ENCODE measurements around the gene MYO9A.
"Not testable (repeated sequence)": the region's sequence is repeated elsewhere in the genome, so short reads cannot be mapped to it uniquely, and the experiment has no call there.

Gene MYO9A

DNA sequence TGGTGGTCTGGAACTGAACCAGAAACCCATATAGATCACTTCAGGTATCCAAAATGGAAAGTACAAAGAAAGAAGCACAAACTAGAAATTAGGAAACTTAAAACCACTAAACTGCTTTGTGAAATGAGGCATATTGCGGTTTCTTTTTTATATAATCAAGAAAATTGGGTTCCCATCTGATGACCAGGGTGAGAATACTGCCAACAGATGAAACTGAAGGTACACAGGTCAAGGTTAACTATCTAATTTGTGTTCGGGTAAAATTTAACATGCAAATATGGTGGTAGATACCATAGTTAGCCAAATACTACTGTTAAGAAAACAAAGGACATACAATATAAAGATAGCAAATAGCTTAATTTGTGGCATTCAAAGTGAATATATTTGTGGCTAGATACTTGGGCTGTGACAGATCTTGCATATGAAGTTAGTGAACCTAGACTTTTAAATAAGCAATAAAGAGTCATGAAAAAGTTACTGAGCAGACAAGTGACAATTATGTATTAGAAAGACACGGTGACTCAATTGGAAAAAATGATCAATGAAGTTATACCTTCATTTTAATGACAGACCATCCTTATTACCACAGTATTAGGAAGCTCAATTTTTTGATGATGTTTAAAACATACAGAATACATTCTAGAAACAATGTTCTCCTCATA, 180.2 kb downstream of the MYO9A start:
- DNase-seq = no peak

DNA sequence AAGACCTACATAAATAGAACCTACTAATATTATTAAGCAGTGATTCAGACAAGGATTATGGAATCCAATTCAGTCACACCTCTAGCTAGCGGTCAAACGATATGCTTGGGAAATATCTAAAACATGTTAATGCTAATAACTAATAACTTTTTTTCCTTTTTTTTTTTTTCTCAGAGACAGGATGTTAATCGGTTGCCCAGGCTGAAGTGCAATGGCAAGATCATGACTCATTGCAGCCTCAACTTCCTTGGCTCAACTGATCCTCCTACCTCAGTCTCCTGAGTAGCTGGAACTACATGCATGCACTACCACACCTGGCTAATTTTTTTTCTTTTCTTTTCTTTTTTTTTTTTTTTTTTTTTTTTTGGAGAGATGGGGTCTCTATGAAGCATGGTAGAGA, 183.5 kb downstream of the MYO9A start:
- no peak for DNase-seq

DNA sequence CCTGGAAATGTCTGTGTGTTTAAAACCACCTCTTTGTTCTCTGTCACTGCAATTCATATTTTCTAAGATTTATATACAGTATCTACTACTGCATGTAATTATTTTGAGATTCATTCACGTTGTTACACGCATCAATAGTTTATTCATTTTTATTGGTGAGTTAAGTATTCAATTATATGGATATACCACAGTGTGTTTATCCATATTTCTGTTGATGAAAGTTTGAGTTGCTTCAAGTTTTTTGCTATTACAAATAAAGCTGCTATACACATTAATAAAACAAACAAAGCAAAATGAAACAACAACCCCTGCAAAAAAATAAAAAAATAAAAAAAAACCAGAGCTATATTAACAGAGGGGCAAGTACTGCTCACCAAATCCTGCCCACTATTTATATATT, 185.3 kb downstream of the MYO9A start:
- no peak for DNase-seq

DNA sequence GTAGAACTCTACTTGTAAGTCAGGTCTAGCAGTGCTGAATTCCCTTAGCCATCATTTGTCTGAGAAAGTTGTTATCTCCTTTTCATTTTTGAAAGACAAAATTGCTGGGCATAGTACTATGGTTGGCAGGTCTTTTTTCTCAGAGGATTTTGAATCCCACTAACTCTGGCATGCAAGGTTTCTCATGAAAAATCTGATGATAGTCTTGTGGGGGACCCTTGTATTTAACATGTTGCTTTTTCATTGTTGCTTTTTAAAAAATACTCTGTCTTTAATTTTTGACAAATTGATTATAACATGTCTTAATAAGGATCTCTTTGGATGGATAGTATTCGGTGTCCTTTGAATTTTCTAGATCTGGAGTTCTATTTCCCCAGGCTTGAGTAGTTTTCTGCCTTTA, 186.7 kb downstream of the MYO9A start:
- no peak for DNase-seq

DNA sequence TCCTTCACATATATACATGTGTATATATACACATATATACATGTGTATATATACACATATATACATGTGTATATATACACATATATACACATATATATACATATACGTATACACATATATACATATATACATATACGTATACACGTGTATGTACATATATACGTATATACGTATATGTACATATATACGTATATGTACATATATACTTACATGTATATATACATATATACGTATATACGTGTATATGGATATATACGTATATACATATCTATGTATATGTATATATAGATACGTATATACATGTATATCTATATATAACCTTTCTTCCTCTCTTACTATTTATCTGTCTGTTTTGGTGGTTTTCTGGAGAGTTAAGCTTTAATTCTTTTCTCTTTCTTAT, 192.8 kb downstream of the MYO9A start:
- no peak for DNase-seq

DNA sequence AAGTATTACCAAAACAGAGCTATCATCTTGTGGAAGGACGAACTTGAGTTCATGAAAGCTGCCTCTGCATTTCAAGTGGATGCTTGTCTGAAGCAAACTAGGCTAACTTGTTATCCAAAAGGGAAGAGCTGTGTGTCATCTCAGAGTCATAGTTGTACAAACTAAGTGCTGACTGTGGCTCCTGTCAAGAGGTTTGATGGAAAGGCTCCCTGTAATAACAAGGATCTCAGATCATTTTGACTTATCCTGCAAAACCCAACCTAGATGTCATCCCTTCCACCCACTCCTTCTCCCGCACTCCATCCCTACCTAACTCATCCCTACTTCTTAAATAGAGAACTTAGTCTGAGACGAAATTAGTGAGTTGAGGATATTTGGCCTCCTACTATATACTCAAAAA, 196.8 kb downstream of the MYO9A start:
- no peak for DNase-seq

DNA sequence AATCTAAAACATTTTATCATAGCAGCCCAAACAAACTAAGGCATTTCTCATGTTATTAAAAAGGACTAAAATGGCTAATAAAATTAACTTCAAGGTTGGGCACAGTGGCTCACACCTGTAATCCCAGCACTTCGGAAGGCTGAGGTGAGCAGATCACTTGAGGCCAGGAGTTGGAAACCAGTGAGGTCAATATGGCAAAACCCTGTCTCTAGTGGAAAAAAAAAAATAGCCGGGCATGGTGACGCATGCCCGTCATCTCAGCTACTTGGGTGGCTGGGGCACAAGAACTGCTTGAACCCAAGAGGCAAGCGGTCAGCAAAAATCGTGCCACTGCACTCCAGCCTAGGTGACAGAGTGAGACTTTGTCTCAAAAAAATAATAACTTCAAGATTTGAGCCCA, 197.4 kb downstream of the MYO9A start:
- DNase-seq = no peak

DNA sequence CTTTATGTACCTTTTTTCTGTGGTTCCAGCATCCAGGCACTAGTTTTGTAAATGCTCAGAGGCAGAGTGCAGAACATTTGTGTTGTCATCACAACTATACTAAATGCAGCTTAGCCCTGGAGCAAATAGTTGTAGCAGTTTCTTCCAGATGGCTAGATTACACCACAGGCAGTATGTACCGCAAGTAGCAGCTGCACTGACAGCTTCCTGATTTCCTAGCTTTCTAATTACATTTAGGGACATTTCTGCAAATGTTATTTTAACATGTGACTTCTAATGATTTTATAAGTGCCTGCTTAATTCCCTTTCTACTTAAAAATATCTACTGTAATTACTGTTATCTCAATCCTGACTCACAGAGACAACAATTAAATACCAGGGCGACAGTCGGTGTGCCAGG, 201.1 kb downstream of the MYO9A start:
- DNase-seq = no peak

GRCh38 chr15:71914092-71914491, 203.9 kb downstream of the MYO9A start:
- no peak for DNase-seq

DNA sequence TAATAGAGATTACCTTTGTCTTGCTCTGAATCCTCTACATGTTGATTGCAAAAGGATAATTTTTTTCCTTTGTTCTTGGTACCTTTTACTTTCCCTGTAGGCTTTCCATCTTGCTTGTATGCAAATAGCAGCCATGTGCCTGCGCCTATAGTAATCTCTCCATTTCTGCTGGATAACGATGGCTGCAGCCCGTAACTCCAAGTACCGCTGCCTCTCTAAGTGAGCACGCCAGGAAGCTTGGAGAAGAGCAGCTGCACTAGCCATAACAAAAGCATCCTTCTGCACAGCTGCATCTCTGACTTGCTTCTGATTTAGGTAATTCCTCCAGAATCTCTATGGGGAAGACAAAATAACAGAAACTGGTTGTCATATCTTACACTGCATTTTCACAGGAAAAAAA, 218.3 kb downstream of the MYO9A start:
- DNase-seq = no peak

DNA sequence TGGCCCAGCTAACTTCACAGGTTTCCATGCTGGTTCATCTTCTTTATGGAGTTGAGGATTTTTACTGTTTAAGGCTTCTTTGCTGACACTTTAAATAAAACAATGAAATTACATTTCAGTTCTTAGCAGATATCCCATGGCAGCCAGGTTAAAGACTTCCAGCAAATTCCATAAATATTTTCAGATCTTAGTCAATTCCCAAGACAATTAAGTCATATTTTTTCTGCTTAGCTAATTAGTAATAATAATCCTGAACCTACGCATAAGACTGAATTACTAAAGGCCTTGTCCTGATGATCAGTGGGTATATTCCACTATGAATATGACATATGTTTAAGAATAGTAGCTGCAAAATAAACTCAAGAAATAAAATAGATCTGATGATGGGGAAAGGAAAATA, 224.3 kb downstream of the MYO9A start:
- no peak for DNase-seq

GRCh38 chr15:71892335-71892734, 225.6 kb downstream of the MYO9A start:
- DNase-seq = no peak

DNA sequence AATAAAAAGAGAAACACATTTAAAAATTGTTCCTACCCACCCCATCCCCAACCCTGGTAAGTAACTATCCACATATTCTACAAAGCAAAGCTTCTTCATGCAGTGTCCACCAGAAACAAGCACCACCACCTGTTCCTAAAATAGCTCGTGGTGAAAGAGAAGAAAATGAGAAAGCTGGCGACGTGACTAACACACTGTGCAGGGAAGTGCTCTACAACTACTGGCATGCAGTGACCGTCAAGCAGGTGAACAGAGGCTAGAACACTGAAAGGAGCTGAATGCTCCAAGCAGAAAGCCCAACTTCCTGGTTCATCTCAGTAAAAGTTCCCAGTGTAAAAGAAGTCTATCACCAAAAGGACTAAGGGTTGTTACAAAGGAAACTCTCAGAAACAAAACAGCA, 226.9 kb downstream of the MYO9A start:
- DNase-seq = no peak

- no peak for DNase-seq
These were observed 228.0 kb downstream of the MYO9A start for GRCh38 chr15:71889947-71890346.

DNA sequence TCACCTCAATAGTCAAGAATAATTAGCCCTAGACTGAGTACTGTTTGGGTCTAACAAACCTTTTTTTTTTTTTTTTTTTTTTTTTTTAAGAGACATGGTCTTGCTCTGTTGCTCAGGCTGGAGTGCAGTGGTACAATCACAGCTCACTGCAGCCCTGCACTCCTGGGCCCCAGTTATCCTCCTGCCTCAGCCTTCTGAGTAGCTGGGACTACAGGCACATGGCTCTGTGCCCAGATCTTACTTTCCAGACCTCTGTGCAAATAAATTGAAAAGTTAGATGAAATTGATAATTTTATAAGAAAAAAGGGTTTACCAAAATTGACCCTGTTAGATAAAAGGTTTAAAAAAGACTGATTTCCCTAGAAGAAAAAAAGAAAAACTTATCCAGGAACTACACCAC, 228.6 kb downstream of the MYO9A start:
- no peak for DNase-seq

GRCh38 chr15:71888797-71889196, 229.2 kb downstream of the MYO9A start:
- no peak for DNase-seq

GRCh38 chr15:71885390-71885789, 232.6 kb downstream of the MYO9A start:
- DNase-seq = no peak

DNA sequence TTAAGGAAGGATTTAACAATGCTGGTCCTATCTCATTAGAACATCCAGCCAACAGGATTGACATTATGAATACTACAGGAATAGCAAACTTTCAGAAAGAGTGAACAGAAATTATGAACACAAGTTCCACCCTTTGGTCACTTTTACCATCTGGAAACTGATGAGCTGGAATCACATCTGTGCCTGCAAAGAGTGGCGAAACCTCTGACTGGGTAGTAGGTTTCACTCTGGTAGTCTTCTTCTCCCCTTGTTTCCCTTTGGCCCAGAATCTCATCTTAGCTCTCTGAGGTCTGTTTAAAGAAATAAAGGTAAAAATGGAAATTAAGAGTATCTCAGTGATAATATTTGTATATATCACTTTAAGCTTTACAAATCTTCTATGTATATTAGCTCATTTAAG, 234.5 kb downstream of the MYO9A start:
- no peak for DNase-seq

DNA sequence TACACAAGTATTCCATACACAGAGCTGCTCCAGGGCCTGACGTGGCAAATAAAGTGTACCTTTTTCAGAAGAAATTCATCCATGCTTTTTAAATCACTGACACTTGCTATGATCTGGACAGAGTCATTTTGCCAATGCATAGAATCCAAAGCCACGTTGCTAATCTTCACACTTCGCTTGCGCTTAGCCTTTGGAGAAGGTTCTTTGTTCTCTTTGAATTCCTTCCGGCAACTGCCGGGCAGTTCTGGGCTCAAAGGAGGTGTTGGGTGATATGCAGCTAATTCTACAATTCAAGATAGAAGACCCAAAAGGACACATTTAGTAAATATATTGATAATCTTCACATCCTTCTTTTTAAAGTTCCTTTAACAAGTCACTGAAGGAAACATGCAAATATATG, 237.7 kb downstream of the MYO9A start:
- DNase-seq = no peak

- no peak for DNase-seq
These were observed 243.7 kb downstream of the MYO9A start for GRCh38 chr15:71874245-71874644.

- not testable (repeated sequence) for DNase-seq
These were observed 259.7 kb downstream of the MYO9A start for GRCh38 chr15:71858232-71858631.

GRCh38 chr15:71853543-71853942, 264.4 kb downstream of the MYO9A start:
- no peak for DNase-seq

DNA sequence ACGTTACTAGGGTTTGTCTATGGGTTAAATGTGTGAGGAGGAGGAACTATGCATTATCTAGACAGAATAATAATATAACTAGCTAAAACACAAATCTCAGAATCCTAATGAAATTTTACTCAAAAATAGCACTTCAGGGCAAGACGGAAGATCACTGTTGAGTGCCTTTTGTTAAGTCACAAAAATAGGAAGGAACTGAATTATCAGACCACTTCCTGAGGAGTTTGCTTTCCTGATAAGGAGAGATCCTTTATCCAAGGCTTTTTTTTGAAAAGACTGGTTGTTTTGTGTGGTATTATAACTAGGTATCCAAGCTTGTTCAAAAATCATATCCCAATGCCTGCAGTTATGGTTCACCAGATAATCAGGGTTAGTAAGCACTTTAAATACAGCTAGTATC, 273.0 kb downstream of the MYO9A start:
- DNase-seq = no peak

- DNase-seq = no peak
These were observed 276.4 kb downstream of the MYO9A start for GRCh38 chr15:71841563-71841962.

DNA sequence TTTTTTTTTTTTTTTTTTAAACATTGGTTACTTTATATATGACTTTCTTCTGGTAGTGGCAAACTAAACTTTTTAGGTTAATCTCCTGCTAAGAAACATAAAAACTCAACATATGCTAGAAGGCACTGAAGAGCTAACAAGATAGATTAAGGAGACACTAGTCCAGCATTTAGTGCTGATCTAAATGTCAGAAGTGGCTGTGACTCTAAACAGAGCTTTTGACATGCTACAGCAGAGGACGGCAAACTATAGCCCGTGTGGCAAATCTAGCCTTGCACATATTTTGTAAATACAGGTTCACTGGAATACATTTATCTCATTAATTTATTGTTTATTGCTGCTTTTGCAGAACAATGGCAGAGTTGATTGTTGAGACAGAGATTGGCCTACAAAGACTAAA, 287.0 kb downstream of the MYO9A start:
- DNase-seq = no peak

DNA sequence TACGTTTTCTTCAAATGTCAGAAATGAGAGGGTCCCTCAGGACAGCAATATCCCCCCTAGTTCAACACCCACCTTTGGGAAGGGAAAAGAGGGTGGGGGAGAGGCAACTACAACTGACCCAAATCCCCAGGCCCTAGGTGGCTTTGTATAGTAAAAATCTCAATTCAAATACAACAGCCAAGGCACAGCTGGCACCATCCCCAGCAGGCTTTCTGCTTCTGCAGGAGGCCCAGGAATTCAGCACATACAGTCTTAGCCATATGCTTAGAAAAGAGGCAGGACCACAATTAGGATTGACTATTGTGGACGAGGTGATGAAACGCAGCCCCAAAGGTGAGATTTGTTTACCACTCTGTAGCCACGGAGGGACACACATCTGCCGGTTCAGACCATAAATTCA, 291.8 kb downstream of the MYO9A start:
- DNase-seq = no peak

All from activated CD4-positive, alpha-beta T cell treated with anti-CD3 and anti-CD28 coated beads for 1 hour (primary cell).